Cortex of kidney (tissue), 1 donor: ENCODE data around the gene DECR2.
"Not testable (repeated sequence)": the region's sequence is repeated elsewhere in the genome, so short reads cannot be mapped to it uniquely, and the experiment has no call there.

Experiments used
- DNase-seq: peaks from one replicate; lab custom pipeline; 2025; lab: John Stamatoyannopoulos, UW

The DECR2 gene

DNA sequence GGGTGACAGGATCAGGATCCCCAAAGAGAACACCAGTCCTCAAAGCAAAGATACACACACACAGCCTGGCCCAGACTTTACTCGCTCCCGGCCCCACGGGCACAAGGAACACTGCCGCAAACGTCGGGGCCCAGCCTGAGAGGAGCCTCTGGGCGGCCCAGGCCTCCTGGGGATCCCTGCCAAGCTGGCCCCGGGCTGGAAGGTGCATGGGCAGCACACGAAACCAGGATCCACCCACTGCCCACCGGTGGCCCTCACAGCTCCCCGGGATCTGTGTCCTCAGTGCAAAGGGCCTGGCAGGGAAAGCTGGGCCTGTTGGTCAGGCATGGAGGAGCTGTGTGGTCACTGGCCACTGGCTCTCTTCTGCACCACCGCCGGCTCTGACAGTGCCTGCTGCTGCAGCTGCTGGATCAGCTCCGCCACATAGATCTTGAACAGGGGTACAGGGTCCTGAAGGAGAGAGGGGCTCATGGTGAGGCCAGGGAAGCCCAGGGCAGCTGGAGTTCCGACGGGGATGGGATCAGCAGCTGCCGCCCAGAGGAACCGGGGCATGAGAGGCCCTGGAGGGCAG, 34.3 kb upstream of the DECR2 start:
- no peak for DNase-seq

DNA sequence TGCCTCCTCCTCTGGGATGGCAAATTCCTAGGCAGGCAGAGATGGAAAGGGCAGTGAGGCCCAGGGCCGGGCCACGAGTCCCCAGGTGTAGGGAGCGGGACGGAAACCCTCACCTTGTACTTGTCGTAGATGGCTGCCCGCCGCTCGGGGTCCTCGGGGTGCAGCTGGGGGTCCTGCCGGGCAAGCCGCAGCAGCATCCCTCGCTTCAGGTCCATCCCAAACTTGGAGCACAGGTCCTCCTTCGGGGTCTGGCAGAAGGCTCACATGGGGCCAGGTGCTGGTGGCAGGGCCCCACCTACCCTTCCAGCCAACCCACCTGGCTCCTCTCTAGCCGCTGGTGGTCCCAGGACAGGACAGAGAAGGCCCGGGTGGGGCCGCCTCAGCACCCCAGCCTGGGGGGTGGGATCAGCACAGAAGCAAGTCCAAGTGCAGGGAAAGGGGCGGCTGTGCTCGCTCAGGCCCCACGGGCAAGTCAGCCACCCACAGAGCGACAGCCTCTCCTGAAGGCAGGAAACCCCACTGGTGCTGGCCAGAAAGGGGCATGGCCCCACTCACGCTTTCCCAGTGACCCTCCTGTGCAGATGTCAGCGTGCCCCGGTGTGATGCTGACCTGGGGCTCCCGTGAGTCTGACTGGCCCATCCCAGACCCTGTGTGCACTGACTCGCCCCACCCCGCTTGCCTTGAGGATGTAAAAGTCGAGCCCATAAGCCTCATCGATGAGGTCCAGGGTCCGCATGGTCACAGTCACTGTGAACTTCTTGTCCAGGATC, 33.1 kb upstream of the DECR2 start:
- no peak for DNase-seq

DNA sequence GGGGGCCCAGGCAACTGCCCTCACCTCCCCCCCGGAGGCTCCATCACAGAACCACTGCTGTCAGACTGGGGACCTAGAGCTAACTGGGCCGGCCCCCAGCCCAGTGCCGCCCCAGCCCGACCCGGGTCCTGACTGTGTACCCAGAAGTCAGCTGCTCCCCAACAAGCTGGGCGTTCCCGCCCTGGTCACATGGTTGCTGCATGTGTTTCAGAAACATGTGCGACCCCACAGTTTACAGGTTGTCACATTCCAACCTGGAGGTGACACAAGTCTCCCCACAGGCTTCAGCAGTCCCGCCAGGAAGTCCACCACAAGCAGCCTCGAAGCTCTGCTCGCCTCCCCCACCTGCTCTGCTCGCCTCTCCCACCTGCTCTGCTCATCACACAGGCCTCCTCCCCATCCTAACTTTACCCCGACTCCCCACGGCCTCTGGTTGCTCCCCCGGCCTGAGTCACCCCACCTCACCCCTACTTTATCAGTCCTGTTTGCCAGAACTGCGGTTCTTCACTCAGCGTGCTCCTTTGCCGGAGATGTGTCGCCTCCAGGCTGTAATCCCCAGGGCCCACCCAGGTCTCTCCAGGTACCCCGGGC, 32.3 kb upstream of the DECR2 start:
- no peak for DNase-seq

DNA sequence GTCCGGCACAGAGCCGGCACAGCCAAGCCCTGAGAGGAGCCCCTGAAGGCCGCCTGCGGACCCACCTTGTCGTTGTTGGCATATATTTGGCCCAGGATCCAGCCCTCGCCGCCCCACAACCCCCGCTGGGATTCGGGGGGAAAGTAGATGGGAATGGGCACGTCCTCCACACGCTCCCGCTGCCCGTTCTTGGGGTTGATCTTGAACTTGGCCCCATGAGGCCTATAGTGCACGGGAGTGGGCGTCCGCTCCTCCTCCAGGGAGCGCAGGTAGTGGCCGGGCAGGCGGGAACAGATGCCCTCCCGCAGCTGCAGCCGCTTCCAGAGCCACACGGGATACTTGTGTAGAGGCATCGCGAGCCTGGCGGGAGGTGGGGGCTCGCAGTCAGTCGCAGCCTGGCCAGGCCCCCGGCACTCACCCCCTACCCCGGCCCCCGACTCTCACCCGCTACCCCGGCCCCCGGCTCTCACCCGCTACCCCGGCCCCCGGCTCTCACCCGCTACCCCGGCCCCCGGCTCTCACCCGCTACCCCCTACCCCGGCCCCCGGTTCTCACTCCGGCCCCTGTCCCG, 31.7 kb upstream of the DECR2 start:
- no peak for DNase-seq

DNA sequence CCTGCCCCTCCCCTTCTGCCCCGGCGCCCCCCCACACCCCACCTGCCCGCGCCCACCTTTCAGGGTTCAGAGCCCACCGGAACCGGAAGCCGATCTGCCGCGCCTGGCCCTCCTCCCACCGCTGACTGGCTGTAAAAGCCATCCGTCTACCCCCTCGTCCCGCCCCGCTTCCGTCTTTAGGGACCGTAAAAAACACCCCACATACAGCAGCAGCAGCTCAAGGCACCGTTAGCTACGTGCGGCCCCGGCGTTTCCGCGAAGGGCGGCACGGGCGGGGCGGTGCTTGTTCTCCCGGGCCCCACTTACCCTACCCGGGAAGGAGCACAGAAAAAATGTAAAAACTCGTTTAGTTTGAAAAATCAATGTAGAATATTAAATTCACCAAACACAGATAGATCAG, 31.2 kb upstream of the DECR2 start, which contains the start of gene MRPL28:
TSS of gene MRPL28 (minus strand) at position 96 of the 400 bp plus-strand sequence. CDS start 320 bp downstream, outside the sequence.
- no peak for DNase-seq

DNA sequence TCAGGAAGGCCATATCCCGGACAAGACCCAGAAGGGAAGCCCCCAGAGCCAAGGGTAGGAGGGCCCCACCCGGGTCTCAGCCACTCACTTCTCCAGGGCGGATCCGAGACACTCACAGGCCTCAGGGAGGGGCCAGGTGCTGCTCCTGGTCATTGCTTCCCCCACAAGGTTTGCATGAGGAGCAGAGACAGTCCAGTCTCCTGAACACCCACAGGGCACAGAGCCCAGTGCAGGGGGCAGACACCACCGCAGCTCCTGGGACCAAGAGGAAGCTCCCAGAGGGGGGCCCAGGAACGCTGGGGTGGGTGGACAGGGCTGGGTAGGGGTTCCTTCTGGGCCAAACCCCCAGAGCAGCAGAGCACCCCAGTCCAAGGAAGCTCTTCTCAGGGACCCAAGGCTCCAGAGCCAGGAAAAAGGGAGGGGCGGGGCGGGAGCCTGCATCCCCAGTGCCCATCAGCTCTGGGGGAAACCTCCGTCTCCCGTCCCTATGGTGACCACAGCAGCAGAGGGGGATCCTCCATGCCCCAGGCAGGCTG, 30.6 kb upstream of the DECR2 start:
- DNase-seq: no peak

DNA sequence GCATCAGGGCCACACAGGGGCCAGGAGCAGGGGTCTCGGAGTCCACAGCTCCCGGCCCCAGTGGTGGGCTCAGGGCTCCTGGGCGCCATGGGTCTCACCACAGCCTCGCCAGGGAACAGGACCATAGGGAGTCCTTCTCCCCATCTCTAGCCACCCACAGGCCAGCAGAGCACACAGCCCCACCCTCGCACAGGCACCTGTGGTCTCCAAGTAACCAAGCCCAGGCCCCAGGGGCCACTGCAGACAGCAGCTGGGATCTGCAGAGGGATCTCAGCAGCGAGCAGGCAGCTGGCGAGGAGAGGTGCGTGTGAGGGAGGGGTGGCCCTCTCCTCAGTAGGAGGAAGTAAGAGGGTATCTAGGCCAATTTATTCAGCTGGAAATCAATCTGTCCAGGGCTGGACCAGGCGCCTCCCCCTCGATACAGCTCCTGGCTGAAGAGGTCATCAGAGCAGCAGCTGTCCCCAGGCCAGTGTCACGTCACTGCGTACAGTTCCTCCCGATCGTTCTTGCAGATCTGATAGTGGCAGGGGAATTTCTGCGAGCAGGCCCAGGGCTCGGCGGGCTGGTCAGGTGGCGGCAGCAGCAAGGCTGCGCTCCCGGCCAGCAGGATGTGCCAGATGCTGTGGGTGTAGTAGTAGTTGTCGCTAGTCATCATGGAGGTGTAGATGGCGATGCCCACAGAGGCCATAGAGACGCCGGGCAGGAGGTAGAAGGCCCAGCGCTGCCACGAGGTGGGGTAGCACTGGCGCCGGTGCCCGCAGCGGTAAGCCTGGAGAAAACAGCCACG, 30.0 kb upstream of the DECR2 start:
- no peak for DNase-seq

DNA sequence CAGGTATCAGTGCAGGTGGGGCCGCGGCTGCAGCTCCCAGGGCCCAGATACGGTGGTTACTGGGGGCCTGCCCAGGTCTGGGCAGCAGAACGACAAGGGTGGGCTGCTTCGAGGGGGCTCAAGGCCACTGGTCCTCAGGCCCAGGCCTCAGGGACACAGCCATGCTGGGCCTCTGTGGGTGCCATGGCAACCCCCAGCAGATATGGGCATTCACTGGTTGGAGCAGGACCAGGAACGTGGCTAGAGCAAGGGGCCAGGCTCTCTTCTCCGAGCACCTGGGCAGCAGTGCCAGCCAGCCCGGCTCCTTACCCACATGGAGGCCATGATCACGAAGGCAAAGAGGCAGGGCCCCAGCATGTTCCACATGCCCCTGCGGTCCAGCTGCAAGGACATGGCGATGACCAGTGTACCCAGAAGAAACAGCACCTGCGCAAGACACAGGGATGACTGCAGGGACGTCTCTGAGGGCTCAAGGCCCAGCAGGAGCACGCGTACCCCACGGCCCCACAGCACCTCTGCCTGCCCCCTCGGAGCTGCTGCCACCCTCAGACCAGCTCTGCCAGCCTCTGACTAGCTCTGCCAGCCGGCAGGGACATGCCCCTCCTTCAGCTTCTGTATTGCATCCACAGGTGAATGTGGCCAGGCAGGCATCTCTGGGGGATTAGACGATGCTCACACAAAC, 29.2 kb upstream of the DECR2 start:
- no peak for DNase-seq

DNA sequence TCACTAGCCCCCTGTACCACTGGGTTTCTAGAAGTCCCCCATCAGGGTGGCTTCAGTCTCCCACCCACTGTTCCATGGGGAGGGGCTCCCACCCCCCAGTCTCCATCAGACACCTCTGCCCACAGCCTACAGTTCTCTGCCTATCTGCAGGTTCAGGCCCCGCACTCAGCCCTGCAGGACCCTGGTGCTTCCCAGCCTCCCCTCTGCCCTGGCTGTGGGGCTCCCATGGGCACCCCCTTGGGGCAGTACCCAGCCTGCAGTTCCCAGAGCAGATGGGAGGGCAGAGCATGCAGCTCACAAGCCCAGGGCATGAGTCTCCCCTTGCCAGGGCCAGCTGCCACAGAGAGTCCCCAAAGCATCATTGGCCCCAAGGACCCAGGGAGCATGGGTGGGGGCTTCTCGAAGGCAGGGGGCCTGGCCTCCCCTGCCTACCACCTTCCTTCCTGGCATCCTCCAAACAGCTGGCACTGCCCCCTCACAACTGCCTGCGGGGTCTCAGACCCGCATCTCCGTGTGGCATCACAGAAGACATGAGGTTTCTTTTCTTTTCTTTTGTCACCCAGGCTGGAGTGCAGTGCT, 28.6 kb upstream of the DECR2 start:
- no peak for DNase-seq

DNA sequence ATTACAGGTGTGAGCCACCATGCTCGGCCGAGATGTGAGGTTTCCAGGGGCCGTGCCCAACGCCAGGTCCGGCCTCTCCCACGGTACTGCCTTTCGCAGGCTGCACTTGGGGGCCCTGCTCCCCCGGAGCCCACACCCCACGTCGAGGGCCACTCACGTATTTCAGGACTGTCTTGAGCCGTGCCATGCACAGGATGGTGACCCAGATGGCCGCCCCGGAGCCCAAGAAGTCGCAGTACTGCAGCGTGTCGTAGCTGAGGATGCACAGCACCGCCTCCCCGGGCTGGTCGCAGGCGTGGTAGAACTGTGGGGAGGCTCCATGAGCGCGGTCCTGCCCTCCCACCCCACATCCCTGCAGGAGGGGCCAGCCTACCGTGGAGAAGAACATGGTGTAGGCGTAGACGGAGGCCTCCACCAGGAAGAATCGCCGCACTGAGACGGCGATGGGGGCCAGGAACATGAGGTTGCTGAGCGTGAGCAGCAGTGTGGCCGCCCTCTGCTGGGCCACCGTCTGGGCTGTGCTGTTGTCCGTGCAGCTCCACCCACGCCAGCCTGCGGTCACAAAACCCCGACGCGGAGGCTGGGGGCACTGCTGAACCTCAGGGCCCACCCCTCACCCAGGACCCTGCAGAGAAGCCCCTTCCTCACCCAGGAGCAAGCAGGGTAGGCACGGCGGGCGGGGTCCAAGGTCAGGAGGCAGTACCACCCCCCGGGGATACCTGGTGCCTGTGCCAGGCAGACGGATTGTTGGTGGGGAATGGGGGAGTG, 27.7 kb upstream of the DECR2 start:
- DNase-seq: no peak

DNA sequence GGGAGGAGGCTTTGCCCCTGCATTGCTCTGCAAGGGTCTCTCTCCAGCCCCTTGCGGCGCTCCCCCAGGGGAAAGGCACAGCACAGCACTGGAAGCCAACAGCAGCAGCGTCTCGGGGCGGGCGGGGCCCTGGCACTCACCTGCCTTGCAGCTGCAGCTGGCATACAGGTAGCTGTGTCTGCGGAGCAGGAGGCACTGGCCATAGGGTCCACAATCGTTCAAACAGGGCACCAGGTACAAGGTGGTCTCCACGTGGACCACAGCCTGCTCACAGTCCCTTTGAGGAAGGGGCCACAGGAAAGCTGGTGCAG, 27.1 kb upstream of the DECR2 start:
- no peak for DNase-seq

DNA sequence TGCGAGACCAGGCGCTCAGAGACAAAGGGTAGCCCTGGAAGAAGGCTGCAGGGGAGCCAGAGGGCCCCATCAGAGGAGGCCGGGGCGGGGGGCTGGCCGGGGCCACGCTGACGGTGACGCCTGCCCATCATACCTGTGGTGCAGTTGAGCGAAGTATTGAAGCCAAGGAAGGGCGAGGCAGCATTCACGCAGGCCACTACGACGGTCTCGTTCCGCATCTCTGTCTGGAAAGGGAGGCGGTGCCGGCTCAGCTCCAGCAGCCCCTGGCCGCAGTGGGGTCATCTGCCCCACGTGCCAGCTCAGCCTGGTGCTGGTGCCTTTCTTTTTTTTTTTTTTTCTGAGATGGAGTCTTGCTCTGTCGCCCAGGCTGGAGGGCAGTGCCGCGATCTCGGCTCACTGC, 26.5 kb upstream of the DECR2 start:
- DNase-seq: no peak

DNA sequence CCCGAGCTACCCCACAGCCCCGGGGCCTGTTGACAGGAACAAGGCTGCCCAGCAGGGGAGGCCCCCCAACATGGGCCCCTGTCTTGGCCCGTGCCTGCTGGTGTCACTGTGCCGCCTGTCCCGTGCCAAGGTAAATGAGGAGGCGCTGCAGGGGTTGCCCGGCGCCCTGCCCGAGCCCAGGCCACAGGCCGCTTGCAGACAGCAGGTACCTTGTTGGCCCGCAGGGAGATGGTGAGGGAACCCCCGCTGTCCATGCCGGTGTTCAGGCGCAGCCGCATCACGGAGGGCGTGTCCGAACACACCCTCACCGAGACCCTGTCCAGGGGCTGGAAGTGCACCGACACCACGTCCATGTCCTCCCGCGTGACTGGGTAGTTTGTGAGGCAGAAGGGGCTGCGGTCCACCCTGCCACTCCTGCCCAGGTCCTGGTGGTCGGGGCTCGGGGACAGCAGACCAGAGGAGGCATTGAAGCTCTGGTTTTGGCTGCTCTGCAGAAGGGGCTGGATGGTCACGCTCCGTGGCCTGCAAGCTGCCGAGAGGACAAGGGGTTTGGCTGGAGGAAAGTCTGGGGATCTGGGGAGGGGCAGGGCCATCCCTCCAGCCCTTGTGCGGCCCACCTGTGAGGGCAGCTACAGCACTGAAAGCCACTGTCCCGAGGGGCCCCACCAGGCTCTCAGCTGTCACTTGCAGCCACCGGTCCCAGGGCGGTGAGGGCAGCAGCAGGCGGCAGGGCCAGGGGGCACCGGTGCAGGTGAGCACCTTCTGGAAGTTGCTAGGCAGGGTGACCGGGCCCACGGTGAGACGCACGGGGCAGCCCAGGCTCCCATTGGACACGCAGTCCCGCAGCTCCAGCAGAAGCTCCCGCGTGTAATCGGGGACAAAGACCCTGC, 25.5 kb upstream of the DECR2 start:
- DNase-seq: no peak

DNA sequence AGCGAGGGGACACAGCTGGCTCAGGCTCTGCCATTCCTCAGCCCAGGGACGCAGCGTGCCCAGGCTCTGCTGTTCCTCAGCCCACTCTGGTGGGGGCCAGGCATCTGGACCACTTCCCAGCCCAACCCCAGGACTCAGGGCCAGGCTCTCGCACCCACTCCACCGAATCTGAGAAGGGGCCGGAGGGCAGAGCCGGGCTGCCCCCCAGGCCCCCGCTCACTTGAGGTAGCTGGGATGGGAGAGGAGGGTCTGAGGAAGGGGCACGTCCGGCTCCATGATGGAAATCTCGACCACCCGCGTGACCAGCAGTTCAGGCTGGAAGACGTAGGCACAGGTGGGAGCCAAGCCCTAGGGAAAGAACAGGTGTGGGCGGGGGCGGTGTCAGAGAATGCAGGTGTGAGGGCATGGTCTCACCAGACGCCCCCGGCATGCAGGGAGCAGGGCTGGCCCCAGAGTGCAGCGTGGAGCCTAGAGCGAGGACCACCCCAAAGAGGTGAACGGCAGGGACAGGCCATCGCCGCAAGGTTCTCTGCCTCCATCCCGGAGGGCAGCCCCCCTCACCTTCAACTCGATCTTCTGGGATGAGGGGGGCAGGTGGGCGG, 24.8 kb upstream of the DECR2 start:
- DNase-seq: no peak

DNA sequence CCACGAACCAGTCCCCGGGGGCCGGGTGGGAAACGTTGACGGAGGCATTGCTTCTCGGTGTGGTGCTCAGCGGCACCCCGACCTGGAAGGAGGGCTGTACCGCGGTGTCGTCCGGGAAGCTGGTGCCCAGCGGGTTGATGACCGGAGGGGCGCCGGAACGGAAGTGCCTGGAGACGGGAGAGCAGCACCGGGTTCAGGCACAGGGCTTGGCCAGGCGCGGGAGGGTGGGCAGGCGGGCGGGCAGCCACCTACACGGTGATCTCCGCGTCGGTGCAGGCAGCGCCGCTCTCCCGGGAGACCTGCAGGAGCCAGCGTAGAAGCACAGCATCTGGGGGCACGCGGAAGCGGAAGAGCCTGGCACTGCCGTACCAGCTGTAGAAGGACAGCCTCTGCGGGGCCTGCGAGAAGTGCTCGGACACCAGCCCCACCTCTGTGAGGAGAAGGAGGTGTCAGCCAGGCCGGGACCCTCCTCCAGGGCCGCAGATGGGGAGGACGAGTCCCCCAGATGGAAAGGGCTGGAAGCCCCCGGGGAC, 24.2 kb upstream of the DECR2 start:
- DNase-seq: no peak

DNA sequence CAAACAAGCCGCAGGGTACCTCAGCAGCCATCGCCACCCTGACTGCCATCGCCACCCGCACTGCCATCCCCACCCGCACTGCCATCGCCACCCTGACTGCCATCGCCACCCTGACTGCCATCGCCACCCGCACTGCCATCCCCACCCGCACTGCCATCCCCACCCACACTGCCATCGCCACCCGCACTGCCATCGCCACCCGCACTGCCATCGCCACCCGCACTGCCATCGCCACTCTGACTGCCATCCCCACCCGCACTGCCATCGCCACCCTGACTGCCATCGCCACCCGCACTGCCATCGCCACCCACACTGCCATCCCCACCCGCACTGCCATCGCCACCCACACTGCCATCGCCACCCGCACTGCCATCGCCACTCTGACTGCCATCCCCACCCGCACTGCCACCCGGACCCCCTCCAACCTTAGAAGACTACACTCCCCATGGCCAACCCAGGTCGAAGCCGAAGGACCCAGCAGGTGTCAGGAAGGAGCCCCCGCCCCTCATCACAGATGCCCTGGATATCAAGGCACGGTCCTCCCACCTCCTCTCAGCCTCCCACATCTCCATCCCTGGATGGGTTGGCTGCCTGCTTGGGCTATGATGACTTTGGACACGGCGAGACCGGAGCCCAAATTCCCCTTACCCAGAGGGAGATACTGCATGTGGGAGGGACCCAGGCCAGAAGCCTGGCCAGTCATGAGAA, 23.4 kb upstream of the DECR2 start:
- DNase-seq: not testable (repeated sequence)

DNA sequence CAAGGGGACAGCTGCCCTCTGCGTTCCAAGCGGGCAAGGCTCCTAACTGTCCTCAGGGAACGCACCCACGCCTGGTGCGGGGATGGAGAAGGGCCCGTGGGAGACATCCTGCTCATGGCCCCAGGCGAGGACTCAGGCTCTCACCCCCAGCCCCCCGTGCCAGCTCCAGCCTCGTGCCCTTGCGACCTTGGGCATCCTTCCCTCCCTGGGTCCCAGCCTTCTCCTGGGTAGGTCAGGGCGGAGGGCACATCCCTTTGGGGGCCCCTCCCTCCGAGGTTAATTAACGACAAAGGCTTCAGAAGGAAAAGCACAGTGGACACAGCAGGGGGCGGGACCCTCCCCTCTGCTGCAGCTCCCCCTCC, 22.9 kb upstream of the DECR2 start:
- DNase-seq: no peak
